Purkinje cell (primary cell): ENCODE results near the gene SLC26A8. TPM values are rescaled to one million over a fixed set of nuclear protein-coding genes. Genes with fewer than 3 reads are reported as not detected.

Experiments
- polyA plus RNA-seq: library from polyadenylated mRNA; unstranded; fragments of >200 nt; fragmentation: Nextera tagmentation; gene quantifications from 2 replicates; pipeline ENCODE4 v1.2.1, GENCODE V29; 2014

Gene SLC26A8, protein sequence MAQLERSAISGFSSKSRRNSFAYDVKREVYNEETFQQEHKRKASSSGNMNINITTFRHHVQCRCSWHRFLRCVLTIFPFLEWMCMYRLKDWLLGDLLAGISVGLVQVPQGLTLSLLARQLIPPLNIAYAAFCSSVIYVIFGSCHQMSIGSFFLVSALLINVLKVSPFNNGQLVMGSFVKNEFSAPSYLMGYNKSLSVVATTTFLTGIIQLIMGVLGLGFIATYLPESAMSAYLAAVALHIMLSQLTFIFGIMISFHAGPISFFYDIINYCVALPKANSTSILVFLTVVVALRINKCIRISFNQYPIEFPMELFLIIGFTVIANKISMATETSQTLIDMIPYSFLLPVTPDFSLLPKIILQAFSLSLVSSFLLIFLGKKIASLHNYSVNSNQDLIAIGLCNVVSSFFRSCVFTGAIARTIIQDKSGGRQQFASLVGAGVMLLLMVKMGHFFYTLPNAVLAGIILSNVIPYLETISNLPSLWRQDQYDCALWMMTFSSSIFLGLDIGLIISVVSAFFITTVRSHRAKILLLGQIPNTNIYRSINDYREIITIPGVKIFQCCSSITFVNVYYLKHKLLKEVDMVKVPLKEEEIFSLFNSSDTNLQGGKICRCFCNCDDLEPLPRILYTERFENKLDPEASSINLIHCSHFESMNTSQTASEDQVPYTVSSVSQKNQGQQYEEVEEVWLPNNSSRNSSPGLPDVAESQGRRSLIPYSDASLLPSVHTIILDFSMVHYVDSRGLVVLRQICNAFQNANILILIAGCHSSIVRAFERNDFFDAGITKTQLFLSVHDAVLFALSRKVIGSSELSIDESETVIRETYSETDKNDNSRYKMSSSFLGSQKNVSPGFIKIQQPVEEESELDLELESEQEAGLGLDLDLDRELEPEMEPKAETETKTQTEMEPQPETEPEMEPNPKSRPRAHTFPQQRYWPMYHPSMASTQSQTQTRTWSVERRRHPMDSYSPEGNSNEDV
- polyA plus RNA-seq: 1.4 and 2.9 TPM in 2 replicates

DNA sequence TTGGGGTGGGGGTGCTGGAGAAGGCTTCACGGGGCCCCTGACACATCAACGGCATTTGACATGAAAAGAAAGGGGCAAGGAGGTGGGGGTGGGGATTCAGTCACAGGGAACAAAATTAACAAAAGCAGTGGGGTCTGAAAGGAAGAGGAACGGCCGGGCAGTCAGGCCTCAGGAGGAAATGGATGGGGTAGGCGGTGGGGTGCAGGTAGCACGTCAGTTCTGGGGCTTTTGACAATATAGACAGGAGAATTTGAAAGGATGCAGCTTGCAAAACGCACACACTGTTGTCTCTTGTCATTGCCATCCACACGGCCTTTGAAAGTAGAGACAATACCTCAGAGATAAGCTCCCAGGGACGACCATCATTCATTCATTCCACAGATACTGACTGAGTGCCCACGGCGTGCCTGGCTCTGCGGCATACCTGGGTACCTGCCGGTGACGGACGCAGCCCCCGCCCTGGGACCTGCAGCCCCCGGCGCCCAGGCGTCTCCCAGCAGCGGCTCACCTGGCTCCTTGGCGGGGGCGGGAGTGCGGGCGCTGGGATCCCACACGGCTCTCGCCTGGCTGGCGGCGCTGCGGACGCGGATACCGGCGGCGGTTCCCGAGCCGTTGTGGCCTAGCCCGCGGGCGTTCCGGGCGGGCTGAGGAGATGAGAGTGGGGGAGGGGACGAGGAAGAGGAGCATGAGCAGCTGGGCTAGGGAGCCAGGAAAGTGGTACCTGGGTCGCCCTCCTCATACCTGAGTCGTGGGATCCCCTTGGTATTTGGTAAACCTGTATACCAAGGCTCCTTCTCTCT, at the start of gene SLC26A8:
TSS of gene SLC26A8 (minus strand) at position 646 of the 800 bp plus-strand sequence. CDS start 4,934 bp downstream, outside the sequence.

GRCh38 chr6:36027501-36028087, 3.2 kb upstream of the SLC26A8 start, which contains the start of gene MAPK14:
Gene MAPK14, plus strand, starts transcription at chr6:36027808. Its CDS starts 350 bp downstream, at chr6:36028158.

GRCh38 chr6:35920793-35921732, 103.4 kb downstream of the SLC26A8 start, which contains the start of gene SRPK1:
Gene SRPK1, minus strand, starts transcription at chr6:35921098. Its CDS starts 42 bp downstream, at chr6:35921056.

Other genes with a start within 250 kb of the SLC26A8 start
- gene CLPSL2, start 248.0 kb downstream of the SLC26A8 start, polyA plus RNA-seq: 1.9 TPM in 1 of 2 replicates, not detected in the other
- not detected in 2 replicates for gene CLPSL1, start 243.6 kb downstream of the SLC26A8 start, polyA plus RNA-seq
- gene CLPS, start 227.3 kb downstream of the SLC26A8 start, polyA plus RNA-seq: not detected in 2 replicates
- gene LHFPL5, start 219.3 kb downstream of the SLC26A8 start, polyA plus RNA-seq: not detected in 2 replicates
- gene SRPK1, start 103.5 kb downstream of the SLC26A8 start, polyA plus RNA-seq: 94.4 and 137 TPM in 2 replicates
- gene MAPK14, start 3.2 kb upstream of the SLC26A8 start, polyA plus RNA-seq: 8.6 and 10.1 TPM in 2 replicates
- 0.69 and 0.94 TPM in 2 replicates for gene MAPK13, start 105.9 kb upstream of the SLC26A8 start, polyA plus RNA-seq
- gene BRPF3, start 172.1 kb upstream of the SLC26A8 start, polyA plus RNA-seq: 5.0 and 8.4 TPM in 2 replicates
- gene PNPLA1, start 245.4 kb upstream of the SLC26A8 start, polyA plus RNA-seq: not detected in 2 replicates